Peyer's patch (tissue), 4 donors: Measurements from ENCODE around the gene PKNOX2.

Experiments
- POLR2A ChIP-seq, 2 donors: fragments of 450-650 bp; IDR thresholded peaks; one replicate each; pipeline ENCODE4 v1.5.1; 2017; ENCODE audit warnings: antibody characterized with exemption in 2 of 2, mild to moderate bottlenecking in 2 of 2, moderate library complexity in 2 of 2
- TF ChIP-seq, protein P1 (sequence below), 6 experiments: fragments of 450-650 bp in 4 of 6; fragments of 200-600 bp in 2 of 6; sonication (generic) in 1 of 6; IDR thresholded peaks; one replicate each; pipeline ENCODE4 v1.5.1; 2017 to 2019; ENCODE audit warnings: antibody characterized with exemption in 6 of 6, mild to moderate bottlenecking in 3 of 6, moderate library complexity in 1 of 6

DNA sequence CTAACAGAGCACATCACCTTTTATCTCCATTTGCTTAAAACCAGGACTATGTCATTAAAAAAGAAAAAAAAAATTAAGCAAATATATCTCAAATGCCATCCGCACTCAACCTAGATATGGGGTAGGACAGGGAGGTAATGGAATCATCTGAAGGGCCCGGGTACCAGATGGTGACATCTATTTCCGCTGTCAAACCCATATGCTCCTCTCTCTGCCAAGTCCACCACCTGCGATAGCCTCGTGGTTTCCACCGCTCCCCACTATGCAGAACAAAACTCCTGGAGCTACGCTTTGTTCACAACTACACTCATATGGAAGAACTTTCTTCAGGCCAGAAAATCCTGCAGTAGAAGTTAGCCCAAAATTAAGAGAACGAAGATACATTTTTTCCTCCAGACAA is 300.1 kb downstream of the PKNOX2 start:
- TF ChIP-seq, protein P1, sequence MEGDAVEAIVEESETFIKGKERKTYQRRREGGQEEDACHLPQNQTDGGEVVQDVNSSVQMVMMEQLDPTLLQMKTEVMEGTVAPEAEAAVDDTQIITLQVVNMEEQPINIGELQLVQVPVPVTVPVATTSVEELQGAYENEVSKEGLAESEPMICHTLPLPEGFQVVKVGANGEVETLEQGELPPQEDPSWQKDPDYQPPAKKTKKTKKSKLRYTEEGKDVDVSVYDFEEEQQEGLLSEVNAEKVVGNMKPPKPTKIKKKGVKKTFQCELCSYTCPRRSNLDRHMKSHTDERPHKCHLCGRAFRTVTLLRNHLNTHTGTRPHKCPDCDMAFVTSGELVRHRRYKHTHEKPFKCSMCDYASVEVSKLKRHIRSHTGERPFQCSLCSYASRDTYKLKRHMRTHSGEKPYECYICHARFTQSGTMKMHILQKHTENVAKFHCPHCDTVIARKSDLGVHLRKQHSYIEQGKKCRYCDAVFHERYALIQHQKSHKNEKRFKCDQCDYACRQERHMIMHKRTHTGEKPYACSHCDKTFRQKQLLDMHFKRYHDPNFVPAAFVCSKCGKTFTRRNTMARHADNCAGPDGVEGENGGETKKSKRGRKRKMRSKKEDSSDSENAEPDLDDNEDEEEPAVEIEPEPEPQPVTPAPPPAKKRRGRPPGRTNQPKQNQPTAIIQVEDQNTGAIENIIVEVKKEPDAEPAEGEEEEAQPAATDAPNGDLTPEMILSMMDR (IDR thresholded peaks at IDR 0.05) = no peak
- TF ChIP-seq POLR2A (IDR thresholded peaks at IDR 0.05) = no peak
